Body of pancreas (tissue), 4 donors: ENCODE measurements around the gene SP2. TPM values are rescaled to one million over a fixed set of nuclear protein-coding genes. Genes with fewer than 3 reads are reported as not detected.
A peak's percentile ranks its signal among the peaks of the same experiment; 100 is the strongest.
"Not testable (repeated sequence)": the region's sequence is repeated elsewhere in the genome, so short reads cannot be mapped to it uniquely, and the experiment has no call there.

Experiments
- ATAC-seq: fragments of 150-250 bp; one replicate; pipeline ENCODE4 v1.9.1; 2016
- DNase-seq, 4 donors: peaks; one replicate each; pipeline ENCODE4 v3.0.0-alpha.2; 2019
- H3K27ac ChIP-seq, 4 donors: fragments of 200-600 bp; sonication (generic); 1 replicate in 3 of 4; 2 replicates in 1 of 4; pipeline versions ENCODE4 v1.5.1 to v1.6.1; 2016 to 2019; ENCODE audit warnings: mild to moderate bottlenecking in 1 of 4, mixed read lengths in 1 of 4, moderate library complexity in 1 of 4
- H3K27me3 ChIP-seq, 2 donors: fragments of 200-600 bp; sonication (generic); one replicate each; pipeline ENCODE4 v1.6.0; 2016; ENCODE audit warnings: mild to moderate bottlenecking in 1 of 2
- H3K36me3 ChIP-seq, 2 donors: fragments of 200-600 bp; sonication (generic); replicated peaks in 1 of 2; 2 replicates each; pipeline ENCODE4 v1.5.1; 2016; ENCODE audit warnings: low read depth in 2 of 2; ENCODE audit not compliant: insufficient read depth in 1 of 2
- H3K4me1 ChIP-seq: fragments of 200-600 bp; sonication (generic); one replicate; pipeline ENCODE4 v1.6.0; 2016
- H3K4me3 ChIP-seq, 2 donors: fragments of 200-600 bp; sonication (generic); 1 replicate in 1 of 2; 2 replicates in 1 of 2; pipeline ENCODE4 v1.5.1; 2016 to 2019
- H3K9me3 ChIP-seq, 3 donors: fragments of 200-600 bp; sonication (generic); 1 replicate in 2 of 3; 2 replicates in 1 of 3; pipeline ENCODE4 v1.5.1; 2016
- CTCF ChIP-seq, 7 experiments: fragments of 450-650 bp in 4 of 7; fragments of 200-600 bp in 3 of 7; sonication (generic) in 3 of 7; IDR thresholded peaks; one replicate each; pipeline ENCODE4 v1.5.1; 2016 to 2019; ENCODE audit warnings: antibody characterized with exemption in 7 of 7
- POLR2A ChIP-seq, 3 donors: fragments of 450-650 bp; IDR thresholded peaks; one replicate each; pipeline ENCODE4 v1.6.1; 2016; ENCODE audit warnings: antibody characterized with exemption in 3 of 3, mild to moderate bottlenecking in 2 of 3
- WGBS, 2 donors: methylation state at CpG; one replicate each; pipeline ENCODE4 v1.1.5; 2017; 5-methylcytosine and 5-hydroxymethylcytosine counted together
- intact Hi-C: fragments of 100-400 bp; cut with DNase I; formaldehyde crosslinking; loops from one replicate; pipeline ENCODE4 v1.15.1; 2023
- total RNA-seq, 2 donors: library from RNA; depleted of rRNA; stranded (reverse); fragments of >200 nt; gene quantifications; one replicate each; pipeline ENCODE4 v1.1.0, GENCODE V29; 2016

SP2 gene
- total RNA-seq, 2 donors from 2014 or later: 4.7 to 6.3 TPM

DNA sequence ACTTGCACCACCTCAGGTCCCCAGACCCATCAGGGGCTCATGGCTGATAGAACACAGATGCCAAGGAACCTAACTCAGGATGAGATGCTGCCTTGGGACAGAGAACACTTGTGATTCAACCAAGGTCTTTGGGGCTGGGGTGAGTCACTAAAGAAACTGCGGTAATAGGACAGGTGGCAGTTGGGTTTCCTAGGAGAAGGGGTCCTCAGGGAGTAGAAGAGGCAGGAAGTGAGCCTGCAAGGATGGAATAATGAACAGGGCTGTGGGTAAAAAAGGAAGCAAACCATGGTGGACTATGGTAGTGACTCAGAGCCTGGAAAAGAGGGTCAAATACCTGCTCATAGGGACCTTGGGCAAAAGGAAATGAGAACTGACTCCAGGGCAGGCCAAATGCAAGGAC lies 38.8 kb downstream of the SP2 start:
- TF ChIP-seq CTCF (IDR thresholded peaks at IDR 0.05): no peak
- H3K4me3 ChIP-seq: no peak overlapping the region
- 82 to 93% methylated on average over 1 of the region's 1 CpG for WGBS, 2 donors
- H3K27me3 ChIP-seq: no peaks in the 10 kb centered on the region
- no peak for DNase-seq
- H3K9me3 ChIP-seq: no peaks in the 10 kb centered on the region
- H3K4me1 ChIP-seq: no peaks in the 10 kb centered on the region
- no peak overlapping the region for H3K27ac ChIP-seq
- intact Hi-C loops: no loop called here
- ATAC-seq: peak; percentile 12
- H3K36me3 ChIP-seq: no peaks in the 10 kb centered on the region

DNA sequence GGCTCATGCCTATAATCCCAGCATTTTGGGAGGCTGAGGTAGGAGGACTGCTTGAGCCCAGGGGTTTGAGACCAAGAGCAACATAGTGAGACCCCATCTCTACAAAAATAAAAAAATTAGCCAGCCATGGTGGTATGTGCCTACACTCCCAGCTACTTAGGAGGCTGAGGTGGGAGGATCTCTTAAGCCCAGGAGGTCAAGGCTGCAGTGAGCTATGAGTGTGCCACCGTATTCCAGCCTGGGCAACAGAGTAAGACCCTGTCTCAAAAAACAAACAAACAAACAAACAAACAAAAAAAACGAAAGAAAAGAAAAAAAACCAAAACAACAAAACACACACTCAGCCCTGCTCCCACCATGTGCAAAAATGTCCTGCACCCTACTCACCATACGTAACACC lies 39.4 kb downstream of the SP2 start:
- WGBS, 2 donors: 68 to 73% methylated on average over 3 of the region's 3 CpGs
- ATAC-seq, H3K4me1 ChIP-seq, H3K9me3 ChIP-seq, H3K36me3 ChIP-seq, DNase-seq, intact Hi-C loops, H3K4me3 ChIP-seq, H3K27ac ChIP-seq, H3K27me3 ChIP-seq: not testable (repeated sequence)

DNA sequence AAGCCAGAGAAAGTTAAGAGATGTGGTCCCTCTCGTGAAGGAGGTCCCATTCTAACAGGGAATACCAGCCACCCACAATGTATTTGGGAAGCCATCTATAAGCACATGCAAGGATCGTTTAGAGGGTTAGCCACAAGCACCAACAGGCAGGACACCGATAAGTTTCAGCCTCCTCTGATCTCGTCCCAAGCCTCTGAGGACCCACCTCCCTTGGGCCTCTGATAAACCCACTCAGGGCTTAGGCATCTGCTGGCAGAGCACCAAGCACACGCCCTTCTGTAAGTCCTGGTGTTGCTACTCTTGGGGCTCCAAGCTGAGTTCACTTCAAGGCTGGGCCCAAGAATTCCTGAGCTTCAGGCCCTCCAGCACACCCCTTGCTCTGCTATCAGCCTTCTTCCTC lies 39.9 kb downstream of the SP2 start:
- no peaks in the 10 kb centered on the region for H3K9me3 ChIP-seq
- WGBS, 2 donors: 68 to 86% methylated on average over 2 to 5 of the region's 5 CpGs
- intact Hi-C loops: no loop called here
- H3K27me3 ChIP-seq: no peaks in the 10 kb centered on the region
- no peaks in the 10 kb centered on the region for H3K36me3 ChIP-seq
- no peak overlapping the region for H3K4me3 ChIP-seq
- no peak overlapping the region for H3K27ac ChIP-seq
- TF ChIP-seq POLR2A (IDR thresholded peaks at IDR 0.05) (no peak), CTCF (IDR thresholded peaks at IDR 0.05) (no peak)
- H3K4me1 ChIP-seq: peaks cover 11% of the 10 kb centered on the region
- DNase-seq: no peak
- ATAC-seq: no peak

DNA sequence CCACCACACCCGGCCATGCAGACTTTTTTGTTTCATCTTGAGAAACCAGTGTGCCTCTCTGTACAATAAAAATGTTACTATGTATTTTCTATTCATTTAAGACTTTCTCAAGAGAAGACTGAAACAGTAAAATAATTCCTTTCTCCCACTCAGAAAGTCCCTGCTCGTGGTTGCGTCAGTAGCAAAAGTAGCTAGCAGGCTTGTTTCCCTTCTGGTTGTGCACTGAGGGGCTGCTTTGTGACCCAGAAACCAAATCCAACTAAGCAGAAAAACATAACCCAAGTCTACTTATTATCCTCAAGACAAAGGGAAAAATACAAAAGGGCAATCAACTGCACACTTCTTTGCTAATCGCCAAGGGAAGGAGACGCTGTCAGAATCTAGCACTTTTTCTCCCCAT lies 41.9 kb downstream of the SP2 start:
- intact Hi-C loops: no loop called here
- no peaks in the 10 kb centered on the region for H3K27me3 ChIP-seq
- no peaks in the 10 kb centered on the region for H3K36me3 ChIP-seq
- H3K27ac ChIP-seq: no peak overlapping the region
- TF ChIP-seq POLR2A (IDR thresholded peaks at IDR 0.05): no peak
- TF ChIP-seq CTCF (IDR thresholded peaks at IDR 0.05): no peak
- ATAC-seq (no peak), DNase-seq (no peak)
- H3K4me3 ChIP-seq: no peak overlapping the region
- H3K9me3 ChIP-seq: no peaks in the 10 kb centered on the region
- 81 to 98% methylated on average over 5 of the region's 5 CpGs for WGBS, 2 donors
- H3K4me1 ChIP-seq: peaks cover 28% of the 10 kb centered on the region

DNA sequence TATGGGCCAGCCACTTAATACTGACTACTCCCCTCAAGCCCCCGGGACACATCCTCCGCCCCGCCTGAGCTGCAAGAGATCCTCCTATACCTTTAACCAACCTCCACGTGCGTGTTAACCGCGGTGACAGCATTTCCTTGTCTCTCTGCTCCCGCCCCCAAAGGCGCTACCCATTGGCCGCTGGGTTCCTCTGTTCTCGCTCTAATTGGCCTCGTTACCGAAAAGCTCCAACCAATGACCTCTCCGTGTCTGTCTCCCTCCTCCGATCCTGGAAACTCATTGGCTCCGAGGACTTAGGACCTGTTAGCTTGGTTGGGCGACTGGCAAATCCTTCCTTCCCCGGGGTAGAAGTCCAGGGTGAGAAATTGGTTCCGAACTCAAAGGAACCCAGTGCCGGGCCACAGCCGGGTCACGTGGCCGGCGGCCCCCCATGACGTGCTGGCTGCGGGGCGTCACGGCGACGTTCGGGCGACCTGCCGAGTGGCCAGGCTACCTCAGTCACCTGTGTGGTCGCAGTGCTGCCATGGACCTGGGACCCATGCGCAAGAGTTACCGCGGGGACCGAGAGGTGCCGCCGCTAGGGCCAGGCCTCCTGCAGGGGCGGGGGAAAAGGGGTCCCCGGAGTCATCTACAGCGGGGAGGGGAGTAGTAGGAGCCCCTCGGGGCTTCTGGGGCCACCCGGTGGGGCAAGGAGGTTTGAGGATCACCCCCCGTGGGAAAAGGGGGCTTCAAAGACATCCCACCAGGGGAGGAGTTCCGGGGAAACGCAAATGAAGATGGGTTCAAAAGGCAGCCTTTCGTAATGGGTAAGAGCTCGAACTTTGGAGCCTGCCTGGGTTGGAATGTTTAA lies 45.4 kb downstream of the SP2 start, which contains the start of gene PNPO:
Gene PNPO, plus strand, starts transcription at position 326 of the 850 bp plus-strand sequence. Its CDS starts 105 bp downstream, at position 431.
- Histone ChIP-seq H3K27me3 (no peaks in the 10 kb centered on the region), H3K9me3 (no peaks in the 10 kb centered on the region), H3K36me3 (no peaks in the 10 kb centered on the region), H3K4me3 (peak within 1 kb of the TSS; percentile 19 to 63), H3K27ac (peak within 1 kb of the TSS; percentile 82 to 92 (median 88)), H3K4me1 (peaks cover 62% of the 10 kb centered on the region)
- ATAC-seq (peak; percentile 98), DNase-seq (peak; percentile 94 to 98 (median 96))
- TF ChIP-seq POLR2A (IDR thresholded peaks at IDR 0.05) (peak; percentile 52 to 78 (median 77)), CTCF (IDR thresholded peaks at IDR 0.05) (peak in 3 of 7 experiments; percentile 31 to 39 (median 33))
- intact Hi-C loops: no loop called here
- WGBS, 2 donors: 1 to 2% methylated on average over 31 to 48 of the region's 50 CpGs
